ENCODE results near the gene CEPT1. TPM values are rescaled to one million over a fixed set of nuclear protein-coding genes. Genes with fewer than 3 reads are reported as not detected.
A peak's percentile ranks its signal among the peaks of the same experiment; 100 is the strongest.

The CEPT1 gene
- total and polyA plus RNA-seq, 2 of the 13 experiments (the other 11 are each of a cell fraction or from before 2014, with no cell fraction given): 35.7 to 48.2 TPM

- TF ChIP-seq LRRFIP1 (CRISPR knock-in tag; conservative IDR thresholded peaks at IDR 0.05) (no peak), EHMT2 (IDR thresholded peaks at IDR 0.05; ENCODE audit: borderline replicate concordance, low read depth, low read length) (peak; percentile 71; the same call in 1 of the 2 replicates), ZNF772 (CRISPR knock-in tag; IDR thresholded peaks at IDR 0.05) (0 out of 2 replicates have a peak, but pooled peaks have one; percentile 32), ZNF501 (CRISPR knock-in tag; IDR thresholded peaks at IDR 0.05) (0 out of 2 replicates have a peak, but pooled peaks have one; percentile 7), ZSCAN21 (CRISPR knock-in tag; IDR thresholded peaks at IDR 0.05; ENCODE audit: borderline replicate concordance) (0 out of 2 replicates have a peak, but pooled peaks have one; percentile 24), ZNF441 (CRISPR knock-in tag; IDR thresholded peaks at IDR 0.05; ENCODE audit: borderline replicate concordance) (peak; percentile 26; the same call in 1 of the 2 replicates), ASH2L (IDR thresholded peaks at IDR 0.05; ENCODE audit: insufficient read length, low read depth, low read length) (peak; percentile 81), ZNF556 (CRISPR knock-in tag; IDR thresholded peaks at IDR 0.05; ENCODE audit: borderline replicate concordance) (peak; percentile 63; the same call in 1 of the 2 replicates), MAZ (IDR thresholded peaks at IDR 0.05; ENCODE audit: borderline replicate concordance, low read depth, low read length) (no peak), MAZ (CRISPR knock-in tag; IDR thresholded peaks at IDR 0.05; ENCODE audit: low read depth) (no peak), IRF2 (CRISPR knock-in tag; IDR thresholded peaks at IDR 0.05) (peak; percentile 21; the same call in 1 of the 2 replicates), ZNF567 (CRISPR knock-in tag; IDR thresholded peaks at IDR 0.05; ENCODE audit: borderline replicate concordance) (0 out of 2 replicates have a peak, but pooled peaks have one; percentile 21), ZNF382 (CRISPR knock-in tag; IDR thresholded peaks at IDR 0.05; ENCODE audit: borderline replicate concordance) (0 out of 2 replicates have a peak, but pooled peaks have one; percentile 24), ZNF350 (CRISPR knock-in tag; IDR thresholded peaks at IDR 0.05; ENCODE audit: borderline replicate concordance, low read depth) (peak; percentile 38; the same call in 1 of the 2 replicates), RBFOX2 (IDR thresholded peaks at IDR 0.05; ENCODE audit: low read depth, low read length) (peak; percentile 64; the same call in 1 of the 2 replicates), ZFP36L1 (CRISPR knock-in tag; IDR thresholded peaks at IDR 0.05) (0 out of 2 replicates have a peak, but pooled peaks have one; percentile 26), ZSCAN29 (CRISPR knock-in tag; conservative IDR thresholded peaks at IDR 0.05) (0 out of 2 replicates have a peak, but pooled peaks have one; percentile 42)
- TF ChIP-seq, protein P1, sequence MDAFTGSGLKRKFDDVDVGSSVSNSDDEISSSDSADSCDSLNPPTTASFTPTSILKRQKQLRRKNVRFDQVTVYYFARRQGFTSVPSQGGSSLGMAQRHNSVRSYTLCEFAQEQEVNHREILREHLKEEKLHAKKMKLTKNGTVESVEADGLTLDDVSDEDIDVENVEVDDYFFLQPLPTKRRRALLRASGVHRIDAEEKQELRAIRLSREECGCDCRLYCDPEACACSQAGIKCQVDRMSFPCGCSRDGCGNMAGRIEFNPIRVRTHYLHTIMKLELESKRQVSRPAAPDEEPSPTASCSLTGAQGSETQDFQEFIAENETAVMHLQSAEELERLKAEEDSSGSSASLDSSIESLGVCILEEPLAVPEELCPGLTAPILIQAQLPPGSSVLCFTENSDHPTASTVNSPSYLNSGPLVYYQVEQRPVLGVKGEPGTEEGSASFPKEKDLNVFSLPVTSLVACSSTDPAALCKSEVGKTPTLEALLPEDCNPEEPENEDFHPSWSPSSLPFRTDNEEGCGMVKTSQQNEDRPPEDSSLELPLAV (CRISPR knock-in tag; conservative IDR thresholded peaks at IDR 0.05; ENCODE audit: low read depth): no peak
- TF ChIP-seq, protein P2, sequence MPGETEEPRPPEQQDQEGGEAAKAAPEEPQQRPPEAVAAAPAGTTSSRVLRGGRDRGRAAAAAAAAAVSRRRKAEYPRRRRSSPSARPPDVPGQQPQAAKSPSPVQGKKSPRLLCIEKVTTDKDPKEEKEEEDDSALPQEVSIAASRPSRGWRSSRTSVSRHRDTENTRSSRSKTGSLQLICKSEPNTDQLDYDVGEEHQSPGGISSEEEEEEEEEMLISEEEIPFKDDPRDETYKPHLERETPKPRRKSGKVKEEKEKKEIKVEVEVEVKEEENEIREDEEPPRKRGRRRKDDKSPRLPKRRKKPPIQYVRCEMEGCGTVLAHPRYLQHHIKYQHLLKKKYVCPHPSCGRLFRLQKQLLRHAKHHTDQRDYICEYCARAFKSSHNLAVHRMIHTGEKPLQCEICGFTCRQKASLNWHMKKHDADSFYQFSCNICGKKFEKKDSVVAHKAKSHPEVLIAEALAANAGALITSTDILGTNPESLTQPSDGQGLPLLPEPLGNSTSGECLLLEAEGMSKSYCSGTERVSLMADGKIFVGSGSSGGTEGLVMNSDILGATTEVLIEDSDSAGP (CRISPR knock-in tag; IDR thresholded peaks at IDR 0.05; ENCODE audit: borderline replicate concordance): 0 out of 2 replicates have a peak, but pooled peaks have one; percentile 14
- TF ChIP-seq, protein P3, sequence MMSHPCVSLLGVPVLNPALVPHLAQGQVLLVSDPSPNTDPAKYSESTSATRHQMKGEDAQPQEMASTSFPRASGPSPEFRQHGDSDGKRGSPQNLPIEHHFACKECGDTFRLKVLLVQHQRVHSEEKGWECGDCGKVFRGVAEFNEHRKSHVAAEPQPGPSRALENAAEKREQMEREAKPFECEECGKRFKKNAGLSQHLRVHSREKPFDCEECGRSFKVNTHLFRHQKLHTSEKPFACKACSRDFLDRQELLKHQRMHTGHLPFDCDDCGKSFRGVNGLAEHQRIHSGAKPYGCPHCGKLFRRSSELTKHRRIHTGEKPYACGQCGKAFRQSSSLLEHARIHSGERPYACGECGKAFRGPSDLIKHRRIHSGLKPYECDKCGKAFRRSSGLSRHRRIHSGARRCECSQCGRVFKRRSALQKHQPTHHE (CRISPR knock-in tag; IDR thresholded peaks at IDR 0.05; ENCODE audit: borderline replicate concordance): 0 out of 2 replicates have a peak, but pooled peaks have one; percentile 31
Measured at GRCh38 chr1:111227851-111228747, 88.1 kb downstream of the CEPT1 start (continued).

Measured in HepG2 (cell line).